Peyer's patch (tissue), 4 donors: ENCODE data around the gene BCAR1. TPM values are rescaled to one million over a fixed set of nuclear protein-coding genes. Genes with fewer than 3 reads are reported as not detected.

Source experiments
- DNase-seq, 3 donors: peaks; one replicate each; pipeline ENCODE4 v3.0.0-alpha.2; 2017 to 2019
- H3K27ac ChIP-seq, 4 donors: fragments of 200-600 bp; sonication (generic); one replicate each; pipeline ENCODE4 v1.5.1; 2016 to 2019
- H3K27me3 ChIP-seq, 2 donors: fragments of 200-600 bp; sonication (generic); one replicate each; pipeline ENCODE4 v1.5.1; 2019
- H3K36me3 ChIP-seq, 3 donors: fragments of 200-600 bp; sonication (generic); one replicate each; pipeline ENCODE4 v1.5.1; 2016 to 2019
- H3K4me1 ChIP-seq, 4 donors: fragments of 200-600 bp; sonication (generic); one replicate each; pipeline ENCODE4 v1.5.1; 2016 to 2019
- H3K4me3 ChIP-seq, 4 donors: fragments of 200-600 bp; sonication (generic); 1 replicate in 3 of 4; 2 replicates in 1 of 4; pipeline ENCODE4 v1.5.1; 2016 to 2019; ENCODE audit warnings: mild to moderate bottlenecking in 1 of 4
- H3K9me3 ChIP-seq, 4 donors: fragments of 200-600 bp; sonication (generic); one replicate each; pipeline ENCODE4 v1.5.1; 2016 to 2019; ENCODE audit warnings: mild to moderate bottlenecking in 1 of 4
- CTCF ChIP-seq, 6 experiments: fragments of 450-650 bp in 4 of 6; fragments of 200-600 bp in 2 of 6; sonication (generic) in 1 of 6; IDR thresholded peaks; one replicate each; pipeline ENCODE4 v1.5.1; 2017 to 2019; ENCODE audit warnings: antibody characterized with exemption in 6 of 6, mild to moderate bottlenecking in 3 of 6, moderate library complexity in 1 of 6
- POLR2A ChIP-seq, 2 donors: fragments of 450-650 bp; IDR thresholded peaks; one replicate each; pipeline ENCODE4 v1.5.1; 2017; ENCODE audit warnings: antibody characterized with exemption in 2 of 2, mild to moderate bottlenecking in 2 of 2, moderate library complexity in 2 of 2
- total RNA-seq, 4 donors: library from RNA; depleted of rRNA; stranded (reverse); fragments of >200 nt; gene quantifications; one replicate each; pipeline ENCODE4 v1.1.0, GENCODE V29; 2016

BCAR1 gene
- total RNA-seq, 4 donors from 2014 or later = 77.6 to 251 (median 206) TPM

- no peak for DNase-seq
- no peak overlapping the region for H3K27ac ChIP-seq
- no peaks in the 10 kb centered on the region for H3K36me3 ChIP-seq
- H3K27me3 ChIP-seq = no peaks in the 10 kb centered on the region
- H3K4me1 ChIP-seq = no peaks in the 10 kb centered on the region
- no peaks in the 10 kb centered on the region for H3K9me3 ChIP-seq
- H3K4me3 ChIP-seq = no peak overlapping the region
- TF ChIP-seq POLR2A (IDR thresholded peaks at IDR 0.05) (no peak), CTCF (IDR thresholded peaks at IDR 0.05) (no peak)
Observed at GRCh38 chr16:75197522-75198134, 53.8 kb downstream of the BCAR1 start.

GRCh38 chr16:75196836-75197235 lies 54.6 kb downstream of the BCAR1 start:
- no peaks in the 10 kb centered on the region for H3K9me3 ChIP-seq
- H3K4me1 ChIP-seq = no peaks in the 10 kb centered on the region
- H3K36me3 ChIP-seq = no peaks in the 10 kb centered on the region
- H3K4me3 ChIP-seq = no peak overlapping the region
- no peak overlapping the region for H3K27ac ChIP-seq
- H3K27me3 ChIP-seq = no peaks in the 10 kb centered on the region
- TF ChIP-seq POLR2A (IDR thresholded peaks at IDR 0.05) (no peak), CTCF (IDR thresholded peaks at IDR 0.05) (no peak)
- no peak for DNase-seq

GRCh38 chr16:75195811-75196790 lies 55.3 kb downstream of the BCAR1 start:
- Histone ChIP-seq H3K27ac (no peak overlapping the region), H3K4me1 (no peaks in the 10 kb centered on the region), H3K9me3 (no peaks in the 10 kb centered on the region), H3K4me3 (no peak overlapping the region), H3K36me3 (no peaks in the 10 kb centered on the region), H3K27me3 (no peaks in the 10 kb centered on the region)
- no peak for DNase-seq
- no peak for TF ChIP-seq CTCF (IDR thresholded peaks at IDR 0.05)
- TF ChIP-seq POLR2A (IDR thresholded peaks at IDR 0.05) = no peak

- no peak for DNase-seq
- H3K9me3 ChIP-seq = no peaks in the 10 kb centered on the region
- TF ChIP-seq POLR2A (IDR thresholded peaks at IDR 0.05) = no peak
- TF ChIP-seq CTCF (IDR thresholded peaks at IDR 0.05) = no peak
- H3K4me3 ChIP-seq = no peak overlapping the region
- H3K4me1 ChIP-seq = no peaks in the 10 kb centered on the region
- no peaks in the 10 kb centered on the region for H3K36me3 ChIP-seq
- H3K27ac ChIP-seq = no peak overlapping the region
- H3K27me3 ChIP-seq = no peaks in the 10 kb centered on the region
Observed at GRCh38 chr16:75193730-75194444, 57.5 kb downstream of the BCAR1 start.

GRCh38 chr16:75193265-75193650 lies 58.2 kb downstream of the BCAR1 start:
- H3K4me3 ChIP-seq = no peak overlapping the region
- no peak for DNase-seq
- TF ChIP-seq POLR2A (IDR thresholded peaks at IDR 0.05) (no peak), CTCF (IDR thresholded peaks at IDR 0.05) (no peak)
- H3K27me3 ChIP-seq = no peaks in the 10 kb centered on the region
- H3K9me3 ChIP-seq = no peaks in the 10 kb centered on the region
- H3K4me1 ChIP-seq = no peaks in the 10 kb centered on the region
- H3K27ac ChIP-seq = no peak overlapping the region
- H3K36me3 ChIP-seq = no peaks in the 10 kb centered on the region
